SU-DHL-6 (cell line): ENCODE results near the gene HOXD10.

Source experiments
- EZH2phosphoT487 ChIP-seq: fragments of 200-600 bp; sonication (generic), shearing (Covaris generic); conservative IDR thresholded peaks from 2 replicates; pipeline ENCODE4 v1.6.1; 2018; ENCODE audit warnings: mild to moderate bottlenecking, antibody characterized with exemption, low read length, moderate library complexity, mixed read lengths
- TF ChIP-seq, protein P1 (sequence below): fragments of 200-600 bp; sonication (generic); IDR thresholded peaks from one replicate; pipeline ENCODE4 v1.5.1; 2017; ENCODE audit warnings: antibody characterized with exemption, mild to moderate bottlenecking, low read length, moderate library complexity; ENCODE audit not compliant: insufficient read depth, poor library complexity, severe bottlenecking

DNA sequence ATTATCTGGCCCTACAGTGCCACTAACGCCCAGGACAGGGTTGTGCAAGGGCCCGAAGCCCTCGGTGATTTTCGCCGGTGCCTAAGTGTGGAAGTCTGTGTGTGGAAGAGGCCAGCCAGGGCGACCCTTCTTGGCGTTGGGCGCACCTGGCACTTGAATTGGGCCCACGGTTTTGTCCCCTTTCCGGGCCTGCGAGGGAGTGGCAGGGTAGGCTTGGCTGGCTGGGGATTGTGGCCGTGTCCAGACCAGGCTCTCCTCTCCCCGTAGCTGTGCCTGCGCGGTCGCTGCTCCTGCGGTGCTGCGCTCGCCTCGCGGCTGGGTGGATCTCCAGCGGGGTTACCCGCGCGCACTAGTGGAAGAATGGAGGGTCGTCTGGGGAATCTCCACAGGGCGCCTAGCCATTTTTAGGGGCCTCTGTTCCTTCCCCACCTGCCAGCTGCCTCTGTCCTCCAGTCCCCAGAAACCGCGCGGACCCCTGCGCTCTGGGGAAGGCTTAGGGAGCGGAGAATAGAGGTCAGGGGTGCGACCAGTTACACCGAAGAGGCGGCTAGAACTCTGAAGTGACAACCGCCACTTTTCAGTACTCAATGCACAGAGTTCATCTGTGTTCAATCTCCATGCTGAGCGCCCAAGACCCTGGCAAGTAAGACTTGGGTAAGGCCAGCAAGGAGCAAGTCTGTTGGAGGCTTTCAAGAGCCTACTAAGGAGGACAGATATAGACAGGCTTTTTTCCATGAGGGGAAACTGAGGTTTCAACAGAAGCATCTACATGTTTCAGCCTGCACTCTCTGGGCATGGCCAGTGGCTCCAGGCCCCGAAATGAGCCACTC lies 48.8 kb upstream of the HOXD10 start:
- TF ChIP-seq, protein P1, sequence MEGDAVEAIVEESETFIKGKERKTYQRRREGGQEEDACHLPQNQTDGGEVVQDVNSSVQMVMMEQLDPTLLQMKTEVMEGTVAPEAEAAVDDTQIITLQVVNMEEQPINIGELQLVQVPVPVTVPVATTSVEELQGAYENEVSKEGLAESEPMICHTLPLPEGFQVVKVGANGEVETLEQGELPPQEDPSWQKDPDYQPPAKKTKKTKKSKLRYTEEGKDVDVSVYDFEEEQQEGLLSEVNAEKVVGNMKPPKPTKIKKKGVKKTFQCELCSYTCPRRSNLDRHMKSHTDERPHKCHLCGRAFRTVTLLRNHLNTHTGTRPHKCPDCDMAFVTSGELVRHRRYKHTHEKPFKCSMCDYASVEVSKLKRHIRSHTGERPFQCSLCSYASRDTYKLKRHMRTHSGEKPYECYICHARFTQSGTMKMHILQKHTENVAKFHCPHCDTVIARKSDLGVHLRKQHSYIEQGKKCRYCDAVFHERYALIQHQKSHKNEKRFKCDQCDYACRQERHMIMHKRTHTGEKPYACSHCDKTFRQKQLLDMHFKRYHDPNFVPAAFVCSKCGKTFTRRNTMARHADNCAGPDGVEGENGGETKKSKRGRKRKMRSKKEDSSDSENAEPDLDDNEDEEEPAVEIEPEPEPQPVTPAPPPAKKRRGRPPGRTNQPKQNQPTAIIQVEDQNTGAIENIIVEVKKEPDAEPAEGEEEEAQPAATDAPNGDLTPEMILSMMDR = no peak
- no peak for TF ChIP-seq EZH2phosphoT487
